Stimulated activated naive CD8-positive, alpha-beta T cell treated with anti-CD3 and anti-CD28 coated beads, Interleukin-15, Interleukin-2, amounts not matched to agents 100 U/mL and 50 U/mL, for 24 hours (primary cell): ENCODE results near the gene APEH.
"Not testable (repeated sequence)": the region's sequence is repeated elsewhere in the genome, so short reads cannot be mapped to it uniquely, and the experiment has no call there.

Experiments used
- ATAC-seq: fragments of 150-1000 bp; cut with Tn5 transposase; one replicate; pipeline ENCODE4 v1.10.0; 2021
- DNase-seq: peaks from one replicate; pipeline ENCODE4 v3.0.0; 2021

APEH gene

GRCh38 chr3:49690856-49691255, 16.7 kb downstream of the APEH start:
- ATAC-seq, DNase-seq: not testable (repeated sequence)

- not testable (repeated sequence) for ATAC-seq, DNase-seq
These were observed 17.3 kb downstream of the APEH start for GRCh38 chr3:49691481-49691880.

- ATAC-seq, DNase-seq: not testable (repeated sequence)
These were observed 20.4 kb downstream of the APEH start for GRCh38 chr3:49694409-49695070.

- not testable (repeated sequence) for ATAC-seq, DNase-seq
These were observed 21.3 kb downstream of the APEH start for GRCh38 chr3:49695350-49696015.

GRCh38 chr3:49699281-49699979, 25.3 kb downstream of the APEH start:
- ATAC-seq (no peak), DNase-seq (no peak)

GRCh38 chr3:49700014-49700413, 25.9 kb downstream of the APEH start:
- ATAC-seq: no peak
- DNase-seq: no peak

GRCh38 chr3:49700453-49701128, 26.4 kb downstream of the APEH start:
- DNase-seq: no peak
- no peak for ATAC-seq

- ATAC-seq: no peak
- no peak for DNase-seq
These were observed 27.4 kb downstream of the APEH start for GRCh38 chr3:49701388-49702077.

GRCh38 chr3:49702672-49703071, 28.5 kb downstream of the APEH start:
- ATAC-seq: no peak

GRCh38 chr3:49703443-49703927, 29.3 kb downstream of the APEH start:
- peak; percentile 66 for DNase-seq
- peak; percentile 84 for ATAC-seq

More at GRCh38 chr3:49702672-49703071, 28.5 kb downstream of the APEH start:
- DNase-seq: no peak

GRCh38 chr3:49703956-49704355, 29.8 kb downstream of the APEH start:
- ATAC-seq (no peak), DNase-seq (no peak)

- no peak for DNase-seq
- no peak for ATAC-seq
These were observed 30.5 kb downstream of the APEH start for GRCh38 chr3:49704629-49705028.

- DNase-seq: no peak
- no peak for ATAC-seq
These were observed 31.3 kb downstream of the APEH start for GRCh38 chr3:49705390-49705960.

- DNase-seq: no peak
- ATAC-seq: no peak
These were observed 32.4 kb downstream of the APEH start for GRCh38 chr3:49706456-49707112.

GRCh38 chr3:49707113-49707480, 32.9 kb downstream of the APEH start:
- DNase-seq (no peak), ATAC-seq (no peak)

GRCh38 chr3:49709852-49710251, 35.7 kb downstream of the APEH start:
- no peak for ATAC-seq
- no peak for DNase-seq

GRCh38 chr3:49711489-49711888, 37.3 kb downstream of the APEH start:
- ATAC-seq (no peak), DNase-seq (no peak)

- ATAC-seq: no peak
These were observed 38.0 kb downstream of the APEH start for GRCh38 chr3:49712166-49712565.

GRCh38 chr3:49712631-49713317, 38.6 kb downstream of the APEH start:
- ATAC-seq: no peak
- no peak for DNase-seq

More at GRCh38 chr3:49712166-49712565, 38.0 kb downstream of the APEH start:
- no peak for DNase-seq
